GM12875 (cell line): Measurements from ENCODE around the gene RFX2.
"Not testable (repeated sequence)": the region's sequence is repeated elsewhere in the genome, so short reads cannot be mapped to it uniquely, and the experiment has no call there.

Experiments used
- H3K4me3 ChIP-seq: one replicate; pipeline ENCODE4 v1.5.1; 2011; ENCODE audit warnings: low read depth, low read length, control low read depth
- CTCF ChIP-seq: IDR thresholded peaks from 2 replicates; pipeline ENCODE4 v1.5.1; 2011; ENCODE audit warnings: low read depth, mild to moderate bottlenecking, control low read depth, inconsistent platforms, low read length, moderate library complexity, borderline replicate concordance; ENCODE audit not compliant: insufficient read depth

RFX2 gene

GRCh38 chr19:5963855-5964254 is 146.4 kb downstream of the RFX2 start:
- no peak for TF ChIP-seq CTCF
- no peak overlapping the region for H3K4me3 ChIP-seq

GRCh38 chr19:5963259-5963658 is 147.0 kb downstream of the RFX2 start:
- H3K4me3 ChIP-seq: not testable (repeated sequence)

- no peak overlapping the region for H3K4me3 ChIP-seq
- no peak for TF ChIP-seq CTCF
These were observed 148.0 kb downstream of the RFX2 start for GRCh38 chr19:5961969-5962945.

GRCh38 chr19:5961641-5961968 is 148.7 kb downstream of the RFX2 start:
- H3K4me3 ChIP-seq: not testable (repeated sequence)

- H3K4me3 ChIP-seq: no peak overlapping the region
- TF ChIP-seq CTCF: no peak
These were observed 150.0 kb downstream of the RFX2 start for GRCh38 chr19:5960005-5961001.

GRCh38 chr19:5959260-5960004 is 150.9 kb downstream of the RFX2 start:
- no peak overlapping the region for H3K4me3 ChIP-seq
- TF ChIP-seq CTCF: no peak

- no peak overlapping the region for H3K4me3 ChIP-seq
- no peak for TF ChIP-seq CTCF
These were observed 151.5 kb downstream of the RFX2 start for GRCh38 chr19:5958851-5959122.
